ENCODE data around the gene TSLP.

The TSLP gene

DNA sequence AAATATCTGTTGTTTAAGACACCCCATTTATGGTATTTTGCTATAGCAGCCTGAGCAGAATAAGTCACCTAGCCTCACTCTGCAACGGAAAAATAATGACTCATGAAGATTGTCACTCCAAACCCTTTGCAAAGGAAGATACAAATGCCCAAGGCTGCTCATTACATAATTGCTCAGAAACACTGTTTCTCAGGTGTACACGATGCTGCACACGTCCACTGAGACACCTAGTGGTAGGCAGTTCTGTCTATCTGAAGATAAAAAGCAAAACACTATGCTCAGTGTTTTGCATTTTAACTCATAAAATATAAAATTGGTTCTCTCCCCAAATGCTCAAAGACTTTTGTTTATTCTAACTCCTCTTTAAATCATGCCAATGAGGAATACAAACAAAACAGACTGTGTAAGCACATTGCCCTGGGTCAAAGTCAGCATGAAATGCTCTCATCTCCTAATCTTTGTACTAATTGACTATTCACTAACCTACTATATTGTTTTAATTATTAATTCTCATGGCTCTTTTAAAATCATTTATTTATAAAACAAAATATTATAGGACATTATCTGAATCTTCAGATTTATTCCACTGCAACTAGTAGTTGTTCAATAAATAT, 7.7 kb upstream of the TSLP start:
- ChIA-PET CTCF (no interaction called here), POLR2A (no interaction called here)
- no peak for DNase-seq
- H3K9me3 ChIP-seq (ENCODE audit: control extremely low read depth in 1 of 5, control insufficient read depth in 4 of 5, insufficient read depth in 2 of 5, low read depth in 1 of 5, low read length in 4 of 5), result no peaks in the 10 kb centered on the region
- 44% methylated on average over 3 of the region's 3 CpGs for WGBS (ENCODE audit: insufficient coverage)
- no peak overlapping the region for H3K4me3 ChIP-seq (ENCODE audit: control insufficient read depth in 1 of 7, extremely low read depth in 1 of 7, insufficient read depth in 4 of 7, low read depth in 2 of 7, low read length in 6 of 7)
- H3K36me3 ChIP-seq (ENCODE audit: control insufficient read depth in 4 of 4, insufficient read depth in 4 of 4, low read length in 3 of 4), result no peaks in the 10 kb centered on the region
- no peaks in the 10 kb centered on the region for H3K4me1 ChIP-seq (ENCODE audit: control extremely low read depth in 1 of 4, control insufficient read depth in 4 of 4, insufficient read depth in 4 of 4, low read length in 3 of 4)
- H3K27ac ChIP-seq (ENCODE audit: insufficient read depth in 1 of 2, low read depth in 1 of 2, low read length in 2 of 2, poor library complexity in 1 of 2, severe bottlenecking in 2 of 2), result no peak overlapping the region
- peaks cover 10 to 30% (median 19%) of the 10 kb centered on the region in 5 experiments for H3K27me3 ChIP-seq (replicated peaks in 2 of 5; ENCODE audit: control insufficient read depth in 4 of 5, insufficient read depth in 5 of 5, low read length in 4 of 5)

DNA sequence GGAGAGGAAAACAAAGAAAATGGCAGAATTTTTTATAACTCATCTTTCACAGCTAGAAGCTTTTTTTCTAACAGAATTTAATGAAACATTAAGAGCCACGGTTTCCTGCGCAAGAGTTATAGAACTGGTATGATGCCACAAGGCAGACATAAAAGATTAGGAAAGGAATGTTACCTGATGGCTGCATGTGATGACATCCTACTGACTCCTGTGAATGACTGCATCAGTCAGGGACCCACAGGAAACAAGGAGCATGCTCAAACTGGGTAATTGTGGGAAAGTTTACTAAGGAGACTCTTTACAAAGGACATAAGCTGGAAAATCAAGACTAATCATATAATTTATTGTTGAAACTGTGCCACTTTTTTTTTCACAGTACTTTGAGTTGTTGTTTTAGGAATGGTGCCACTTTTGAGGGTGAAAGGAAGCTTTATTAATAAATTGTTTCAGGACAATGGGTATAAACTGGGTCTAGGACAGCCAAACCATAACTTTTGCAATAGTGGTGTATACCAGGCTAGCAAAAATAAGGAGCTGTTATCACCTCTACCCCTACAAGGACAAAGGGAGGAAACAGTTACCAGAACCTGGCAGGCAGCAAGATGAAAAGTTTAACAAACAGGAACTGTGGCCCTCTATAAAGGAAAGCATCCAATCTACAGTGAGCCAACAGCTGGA, 5.1 kb upstream of the TSLP start:
- H3K4me1 ChIP-seq (ENCODE audit: control extremely low read depth in 1 of 4, control insufficient read depth in 4 of 4, insufficient read depth in 4 of 4, low read length in 3 of 4), result peaks cover 0 to 10% (median 7%) of the 10 kb centered on the region in 4 experiments
- H3K27ac ChIP-seq (ENCODE audit: insufficient read depth in 1 of 2, low read depth in 1 of 2, low read length in 2 of 2, poor library complexity in 1 of 2, severe bottlenecking in 2 of 2), result no peak overlapping the region
- no peaks in the 10 kb centered on the region for H3K9me3 ChIP-seq (ENCODE audit: control extremely low read depth in 1 of 5, control insufficient read depth in 4 of 5, insufficient read depth in 2 of 5, low read depth in 1 of 5, low read length in 4 of 5)
- POLR2A ChIA-PET, result interaction anchor here (0.6 kb wide), 1 partner anchor 160 kb away, joined by 3 read pairs; no protein-coding TSS in a partner anchor
- CTCF ChIA-PET, result no interaction called here
- peaks cover 28 to 55% (median 36%) of the 10 kb centered on the region in 5 experiments for H3K27me3 ChIP-seq (replicated peaks in 2 of 5; ENCODE audit: control insufficient read depth in 4 of 5, insufficient read depth in 5 of 5, low read length in 4 of 5)
- H3K36me3 ChIP-seq (ENCODE audit: control insufficient read depth in 4 of 4, insufficient read depth in 4 of 4, low read length in 3 of 4), result no peaks in the 10 kb centered on the region
- no peak for DNase-seq
- 96% methylated on average over 2 of the region's 2 CpGs for WGBS (ENCODE audit: insufficient coverage)
- no peak overlapping the region for H3K4me3 ChIP-seq (ENCODE audit: control insufficient read depth in 1 of 7, extremely low read depth in 1 of 7, insufficient read depth in 4 of 7, low read depth in 2 of 7, low read length in 6 of 7)

DNA sequence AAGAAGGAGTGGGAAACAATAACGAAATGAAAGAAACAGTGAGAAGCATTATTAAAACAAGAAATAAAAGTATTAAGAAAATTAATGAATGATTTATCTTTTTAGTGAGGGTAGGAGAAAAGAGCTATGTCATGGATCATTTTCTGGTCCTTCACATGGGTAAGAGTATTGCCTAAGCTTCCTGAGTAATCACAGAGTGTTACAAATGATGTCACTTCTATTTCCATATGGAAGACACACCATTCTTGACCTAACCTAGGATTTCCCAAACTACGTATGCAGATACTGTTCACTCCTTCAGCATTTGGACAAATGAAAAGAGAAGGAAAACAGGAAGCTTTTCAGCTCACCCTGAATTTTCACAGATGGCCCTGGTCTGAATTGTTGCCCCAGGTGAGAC, 3.3 kb upstream of the TSLP start:
- H3K27me3 ChIP-seq (replicated peaks in 2 of 5; ENCODE audit: control insufficient read depth in 4 of 5, insufficient read depth in 5 of 5, low read length in 4 of 5), result peaks cover 37 to 71% (median 42%) of the 10 kb centered on the region in 5 experiments
- no peaks in the 10 kb centered on the region for H3K36me3 ChIP-seq (ENCODE audit: control insufficient read depth in 4 of 4, insufficient read depth in 4 of 4, low read length in 3 of 4)
- CTCF ChIA-PET, result no interaction called here
- H3K9me3 ChIP-seq (ENCODE audit: control extremely low read depth in 1 of 5, control insufficient read depth in 4 of 5, insufficient read depth in 2 of 5, low read depth in 1 of 5, low read length in 4 of 5), result no peaks in the 10 kb centered on the region
- no peak overlapping the region for H3K4me3 ChIP-seq (ENCODE audit: control insufficient read depth in 1 of 7, extremely low read depth in 1 of 7, insufficient read depth in 4 of 7, low read depth in 2 of 7, low read length in 6 of 7)
- no peak for DNase-seq
- no CpG with 5 or more reads among the region's 2 CpGs for WGBS (ENCODE audit: insufficient coverage)
- POLR2A ChIA-PET, result no interaction called here
- peaks cover 0 to 17% (median 9%) of the 10 kb centered on the region in 4 experiments for H3K4me1 ChIP-seq (ENCODE audit: control extremely low read depth in 1 of 4, control insufficient read depth in 4 of 4, insufficient read depth in 4 of 4, low read length in 3 of 4)
- no peak overlapping the region for H3K27ac ChIP-seq (ENCODE audit: insufficient read depth in 1 of 2, low read depth in 1 of 2, low read length in 2 of 2, poor library complexity in 1 of 2, severe bottlenecking in 2 of 2)

- Histone ChIP-seq H3K4me3 (ENCODE audit: control insufficient read depth in 1 of 7, extremely low read depth in 1 of 7, insufficient read depth in 4 of 7, low read depth in 2 of 7, low read length in 6 of 7) (peak overlapping the region in 1 of 7 experiments; percentile 34), H3K27me3 (replicated peaks in 2 of 5; ENCODE audit: control insufficient read depth in 4 of 5, insufficient read depth in 5 of 5, low read length in 4 of 5) (peaks cover 36 to 83% (median 46%) of the 10 kb centered on the region in 5 experiments), H3K4me1 (ENCODE audit: control extremely low read depth in 1 of 4, control insufficient read depth in 4 of 4, insufficient read depth in 4 of 4, low read length in 3 of 4) (peaks cover 0 to 26% (median 19%) of the 10 kb centered on the region in 4 experiments), H3K27ac (ENCODE audit: insufficient read depth in 1 of 2, low read depth in 1 of 2, low read length in 2 of 2, poor library complexity in 1 of 2, severe bottlenecking in 2 of 2) (no peak overlapping the region), H3K36me3 (ENCODE audit: control insufficient read depth in 4 of 4, insufficient read depth in 4 of 4, low read length in 3 of 4) (no peaks in the 10 kb centered on the region), H3K9me3 (ENCODE audit: control extremely low read depth in 1 of 5, control insufficient read depth in 4 of 5, insufficient read depth in 2 of 5, low read depth in 1 of 5, low read length in 4 of 5) (no peaks in the 10 kb centered on the region)
- POLR2A ChIA-PET, result no interaction called here
- CTCF ChIA-PET, result no interaction called here
- WGBS (ENCODE audit: insufficient coverage), result 26% methylated on average over 3 of the region's 4 CpGs
- DNase-seq, result no peak
These were observed 1.7 kb upstream of the TSLP start for GRCh38 chr5:111069839-111070238.

DNA sequence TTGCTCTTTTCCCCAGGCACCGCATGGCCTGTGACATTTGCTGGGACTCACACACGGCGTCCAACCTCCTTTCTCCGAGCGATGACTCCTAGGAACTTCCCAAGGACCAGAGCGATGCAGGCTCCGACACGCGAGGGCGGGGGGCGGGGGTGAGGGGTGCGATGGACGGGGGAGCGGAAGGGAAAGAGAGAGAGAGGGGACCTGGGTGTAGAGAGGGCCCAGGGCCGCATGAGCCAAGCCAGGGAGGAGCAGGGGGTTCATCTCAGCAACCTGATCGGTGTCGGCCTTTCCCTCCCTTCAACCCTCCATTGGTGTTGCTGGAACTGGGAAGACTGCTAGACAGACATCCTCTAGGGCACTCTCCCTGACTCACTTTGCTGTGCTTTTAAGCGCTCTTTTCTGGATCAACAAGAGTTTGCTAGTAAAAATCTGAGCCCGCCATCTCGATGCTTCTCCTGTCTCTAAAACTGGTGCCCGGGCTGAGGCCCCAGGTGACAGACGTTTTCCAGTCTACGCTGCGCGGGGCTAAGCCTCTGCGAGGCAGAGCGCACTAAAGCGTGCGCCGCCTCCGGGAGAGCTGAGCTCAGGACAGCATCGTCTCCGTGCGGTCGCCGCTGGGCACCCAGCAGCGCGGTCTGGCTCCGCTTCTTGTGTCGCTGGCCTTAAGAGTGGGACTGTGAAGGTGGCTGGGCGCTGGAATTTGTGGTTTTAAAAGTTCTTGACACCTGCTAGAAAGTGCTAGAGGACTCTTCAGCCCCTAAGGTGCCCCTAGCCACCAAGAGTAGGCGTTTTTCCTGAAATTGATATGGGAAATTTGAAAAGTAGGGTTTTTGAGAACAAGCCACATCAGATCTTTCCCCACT, 1.0 kb upstream of the TSLP start:
- peak overlapping the region in 5 of 7 experiments; percentile 8 to 60 (median 48) for H3K4me3 ChIP-seq (ENCODE audit: control insufficient read depth in 1 of 7, extremely low read depth in 1 of 7, insufficient read depth in 4 of 7, low read depth in 2 of 7, low read length in 6 of 7)
- H3K27me3 ChIP-seq (replicated peaks in 2 of 5; ENCODE audit: control insufficient read depth in 4 of 5, insufficient read depth in 5 of 5, low read length in 4 of 5), result peaks cover 36 to 86% (median 46%) of the 10 kb centered on the region in 5 experiments
- POLR2A ChIA-PET, result no interaction called here
- H3K9me3 ChIP-seq (ENCODE audit: control extremely low read depth in 1 of 5, control insufficient read depth in 4 of 5, insufficient read depth in 2 of 5, low read depth in 1 of 5, low read length in 4 of 5), result no peaks in the 10 kb centered on the region
- H3K4me1 ChIP-seq (ENCODE audit: control extremely low read depth in 1 of 4, control insufficient read depth in 4 of 4, insufficient read depth in 4 of 4, low read length in 3 of 4), result peaks cover 0 to 26% (median 19%) of the 10 kb centered on the region in 4 experiments
- WGBS (ENCODE audit: insufficient coverage), result under 1% methylated on average over 32 of the region's 42 CpGs
- peak in 2 of 3 donors; percentile 42 to 50 for DNase-seq
- no peaks in the 10 kb centered on the region for H3K36me3 ChIP-seq (ENCODE audit: control insufficient read depth in 4 of 4, insufficient read depth in 4 of 4, low read length in 3 of 4)
- CTCF ChIA-PET, result no interaction called here
- no peak overlapping the region for H3K27ac ChIP-seq (ENCODE audit: insufficient read depth in 1 of 2, low read depth in 1 of 2, low read length in 2 of 2, poor library complexity in 1 of 2, severe bottlenecking in 2 of 2)

DNA sequence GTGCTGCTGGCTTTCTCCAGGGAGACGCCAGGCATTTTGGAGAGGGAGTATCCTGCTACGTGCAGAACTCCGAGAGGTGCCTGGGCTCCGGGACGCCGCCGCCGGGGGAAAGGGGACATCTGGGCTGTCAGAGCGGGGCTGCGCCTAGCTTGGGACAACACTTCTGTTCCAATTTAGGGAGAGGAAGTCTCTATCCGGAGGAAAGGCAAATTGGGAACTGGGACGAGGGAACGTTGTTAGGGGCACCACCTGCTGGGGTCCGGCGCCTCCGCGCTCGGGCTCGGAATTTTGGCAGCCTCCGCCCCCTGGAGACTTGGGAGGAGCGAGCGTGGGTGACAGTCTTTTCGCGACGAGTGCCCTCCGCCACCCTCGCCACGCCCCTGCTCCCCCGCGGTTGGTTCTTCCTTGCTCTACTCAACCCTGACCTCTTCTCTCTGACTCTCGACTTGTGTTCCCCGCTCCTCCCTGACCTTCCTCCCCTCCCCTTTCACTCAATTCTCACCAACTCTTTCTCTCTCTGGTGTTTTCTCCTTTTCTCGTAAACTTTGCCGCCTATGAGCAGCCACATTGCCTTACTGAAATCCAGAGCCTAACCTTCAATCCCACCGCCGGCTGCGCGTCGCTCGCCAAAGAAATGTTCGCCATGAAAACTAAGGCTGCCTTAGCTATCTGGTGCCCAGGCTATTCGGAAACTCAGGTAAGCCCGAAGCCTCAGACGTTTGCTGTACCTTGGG, 1.6 kb downstream of the TSLP start:
- H3K9me3 ChIP-seq (ENCODE audit: control extremely low read depth in 1 of 5, control insufficient read depth in 4 of 5, insufficient read depth in 2 of 5, low read depth in 1 of 5, low read length in 4 of 5), result no peaks in the 10 kb centered on the region
- no peak overlapping the region for H3K27ac ChIP-seq (ENCODE audit: insufficient read depth in 1 of 2, low read depth in 1 of 2, low read length in 2 of 2, poor library complexity in 1 of 2, severe bottlenecking in 2 of 2)
- peak overlapping the region in 6 of 7 experiments; percentile 58 to 81 (median 76) for H3K4me3 ChIP-seq (ENCODE audit: control insufficient read depth in 1 of 7, extremely low read depth in 1 of 7, insufficient read depth in 4 of 7, low read depth in 2 of 7, low read length in 6 of 7)
- no peaks in the 10 kb centered on the region for H3K36me3 ChIP-seq (ENCODE audit: control insufficient read depth in 4 of 4, insufficient read depth in 4 of 4, low read length in 3 of 4)
- POLR2A ChIA-PET, result no interaction called here
- CTCF ChIA-PET, result interaction anchor here (0.6 kb wide), 1 partner anchor 1079 kb away, joined by 3 read pairs; no protein-coding TSS in a partner anchor
- WGBS (ENCODE audit: insufficient coverage), result 1% methylated on average over 37 of the region's 44 CpGs
- peaks cover 0 to 26% (median 19%) of the 10 kb centered on the region in 4 experiments for H3K4me1 ChIP-seq (ENCODE audit: control extremely low read depth in 1 of 4, control insufficient read depth in 4 of 4, insufficient read depth in 4 of 4, low read length in 3 of 4)
- peaks cover 25 to 71% (median 41%) of the 10 kb centered on the region in 5 experiments for H3K27me3 ChIP-seq (replicated peaks in 2 of 5; ENCODE audit: control insufficient read depth in 4 of 5, insufficient read depth in 5 of 5, low read length in 4 of 5)
- DNase-seq, result peak; percentile 31 to 61 (median 40)
